OCI-LY7 (cell line): ENCODE results near the gene PDE5A. TPM values are rescaled to one million over a fixed set of nuclear protein-coding genes. Genes with fewer than 3 reads are reported as not detected.

Experiments used
- BruUV-seq: library from RNA; stranded (reverse); fragments of 400-500 nt; replicated peaks from 2 replicates; lab custom pipeline; 2021; lab: Mats Ljungman, UMichigan
- CTCF ChIA-PET: fragments of 300-600 bp; sonication (Branson Sonifier 250); formaldehyde crosslinking; loops from one replicate; lab custom pipeline; 2022; ENCODE audit warnings: antibody characterized with exemption; ENCODE audit not compliant: unreplicated experiment; lab: Charles Lee
- POLR2A ChIA-PET: fragments of 300-600 bp; sonication (Branson Sonifier 250); formaldehyde crosslinking; loops from one replicate; lab custom pipeline; 2022; ENCODE audit warnings: antibody characterized with exemption; lab: Charles Lee
- DNase-seq: peaks from one replicate; pipeline ENCODE4 v3.0.0-alpha.2; 2015; ENCODE audit warnings: low spot score
- H2AFZ ChIP-seq: fragments of 200-600 bp; sonication (generic), shearing (Covaris generic); 2 replicates; pipeline ENCODE4 v1.6.1; 2014; ENCODE audit warnings: mild to moderate bottlenecking, antibody characterized with exemption, low read length, moderate library complexity
- H3K27ac ChIP-seq: fragments of 200-600 bp; sonication (generic); 2 replicates; pipeline ENCODE4 v1.5.1; 2014; ENCODE audit warnings: mixed run types, low read depth, mild to moderate bottlenecking, moderate library complexity, low read length, inconsistent platforms; ENCODE audit not compliant: poor library complexity, severe bottlenecking
- H3K36me3 ChIP-seq: fragments of 200-600 bp; sonication (generic); 2 replicates; pipeline ENCODE4 v1.6.1; 2014; ENCODE audit warnings: mild to moderate bottlenecking, antibody characterized with exemption, low read length, moderate library complexity, mixed read lengths; ENCODE audit not compliant: insufficient read depth
- H3K4me1 ChIP-seq: fragments of 200-600 bp; sonication (generic); 2 replicates; pipeline ENCODE4 v1.5.1; 2014; ENCODE audit warnings: mild to moderate bottlenecking, low read length; ENCODE audit not compliant: insufficient read depth, poor library complexity, severe bottlenecking
- H3K4me2 ChIP-seq: fragments of 200-600 bp; sonication (generic); 2 replicates; pipeline ENCODE4 v1.6.1; 2014; ENCODE audit warnings: mild to moderate bottlenecking, low read length
- H3K4me3 ChIP-seq: fragments of 200-600 bp; sonication (generic); 2 replicates; pipeline ENCODE4 v1.5.1; 2014; ENCODE audit warnings: mild to moderate bottlenecking, low read depth, low read length; ENCODE audit not compliant: poor library complexity, severe bottlenecking
- H3K79me2 ChIP-seq: fragments of 200-600 bp; sonication (generic); 2 replicates; pipeline ENCODE4 v1.6.1; 2016; ENCODE audit warnings: low read depth, mild to moderate bottlenecking, low read length, moderate library complexity, mixed read lengths; ENCODE audit not compliant: insufficient read depth
- H3K9me2 ChIP-seq: fragments of 200-600 bp; sonication (generic); 2 replicates; pipeline ENCODE4 v1.6.1; 2016; ENCODE audit warnings: mild to moderate bottlenecking, low read length, mixed read lengths; ENCODE audit not compliant: insufficient read depth
- H3K9me3 ChIP-seq: fragments of 200-600 bp; sonication (generic); 2 replicates; pipeline ENCODE4 v1.6.1; 2014; ENCODE audit warnings: mild to moderate bottlenecking, mixed run types, low read length, mixed read lengths
- H4K20me1 ChIP-seq: fragments of 200-600 bp; sonication (generic); 2 replicates; pipeline ENCODE4 v1.6.1; 2014; ENCODE audit warnings: mild to moderate bottlenecking, antibody characterized with exemption, low read length, moderate library complexity, mixed read lengths; ENCODE audit not compliant: insufficient read depth
- CTCF ChIP-seq: fragments of 200-600 bp; sonication (generic); conservative IDR thresholded peaks from 2 replicates; pipeline ENCODE4 v1.5.1; 2014; ENCODE audit warnings: mild to moderate bottlenecking, antibody characterized with exemption, low read length, moderate library complexity, mixed read lengths
- EZH2phosphoT487 ChIP-seq: fragments of 200-600 bp; sonication (generic); IDR thresholded peaks from 2 replicates; pipeline ENCODE4 v1.6.1; 2018; ENCODE audit warnings: low read depth, borderline replicate concordance, mild to moderate bottlenecking, mixed run types, antibody characterized with exemption, low read length, moderate library complexity, mixed read lengths
- intact Hi-C: fragments of 100-400 bp; cut with micrococcal nuclease; formaldehyde crosslinking; loops from one replicate; pipeline ENCODE4 v1.10.0; 2022; ENCODE audit not compliant: unreplicated experiment
- total RNA-seq, 2 experiments: library from RNA; depleted of rRNA in 1 of 2; stranded (reverse); fragments of >200 nt in 1 of 2; shearing (Covaris generic) in 1 of 2; gene quantifications; 2 replicates each; pipeline ENCODE4 v1.2.3, GENCODE V29; 2014 to 2022

The PDE5A gene
- total RNA-seq, 2 experiments from 2014 or later, result 0.22 to 1.4 TPM

DNA sequence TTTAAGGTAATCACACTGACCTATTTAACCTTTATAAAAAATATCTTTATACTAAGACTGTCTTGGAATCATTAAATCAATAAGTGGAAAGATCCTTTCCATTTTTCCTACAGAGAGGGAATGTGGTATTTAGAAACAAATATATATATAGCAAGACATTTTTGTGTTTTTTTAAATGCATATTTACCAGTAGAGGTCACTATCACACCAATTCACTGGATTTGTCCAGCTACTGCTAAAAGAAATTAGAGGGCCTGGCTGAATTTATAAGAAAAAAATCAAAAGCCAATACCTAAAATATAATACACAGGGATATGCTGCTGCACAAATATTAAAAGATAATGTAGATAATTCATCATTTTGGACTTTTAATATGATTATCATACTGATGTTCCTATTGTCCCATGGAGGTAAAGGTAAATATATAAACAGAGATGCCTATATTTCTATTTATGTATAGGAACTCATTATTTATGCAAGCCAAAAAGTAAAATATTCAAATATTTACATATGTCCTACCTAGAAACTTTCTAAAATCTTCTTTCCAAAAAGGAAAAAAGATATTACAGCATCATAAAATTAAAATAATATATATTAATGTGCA lies 69.5 kb downstream of the PDE5A start:
- POLR2A ChIA-PET, result interaction anchor here (0.6 to 1.0 kb wide), 3 partner anchors 9 to 26 kb away, joined by 3 to 4 read pairs (median 4); no protein-coding TSS in a partner anchor
- no TSS peak for BruUV-seq
- no peak overlapping the region for H3K27ac ChIP-seq
- no peaks in the 10 kb centered on the region for H4K20me1 ChIP-seq
- no peak overlapping the region for H2AFZ ChIP-seq
- TF ChIP-seq EZH2phosphoT487, result no peak
- TF ChIP-seq CTCF, result peak; percentile 81
- no peaks in the 10 kb centered on the region for H3K36me3 ChIP-seq
- H3K79me2 ChIP-seq, result no peaks in the 10 kb centered on the region
- H3K4me3 ChIP-seq, result no peak overlapping the region
- no peaks in the 10 kb centered on the region for H3K4me1 ChIP-seq
- intact Hi-C loops, result loop anchor here (2.0 kb wide), 1 partner anchor 68 kb away; no protein-coding TSS in a partner anchor
- H3K9me3 ChIP-seq, result peaks cover 6% of the 10 kb centered on the region; the same call in 1 of the 2 replicates
- no peaks in the 10 kb centered on the region for H3K9me2 ChIP-seq
- peak; percentile 41 for DNase-seq
- CTCF ChIA-PET, result no interaction called here
- no peak overlapping the region for H3K4me2 ChIP-seq

GRCh38 chr4:119550857-119551532 lies 77.6 kb downstream of the PDE5A start:
- Histone ChIP-seq H3K9me2 (no peaks in the 10 kb centered on the region), H4K20me1 (no peaks in the 10 kb centered on the region), H3K36me3 (no peaks in the 10 kb centered on the region), H3K9me3 (no peaks in the 10 kb centered on the region), H3K4me1 (no peaks in the 10 kb centered on the region), H3K79me2 (no peaks in the 10 kb centered on the region), H3K27ac (no peak overlapping the region), H2AFZ (no peak overlapping the region), H3K4me2 (no peak overlapping the region), H3K4me3 (no peak overlapping the region)
- POLR2A ChIA-PET, result interaction anchor here (1.1 kb wide), 1 partner anchor 288 kb away, joined by 3 read pairs; no protein-coding TSS in a partner anchor
- no peak for TF ChIP-seq CTCF
- TF ChIP-seq EZH2phosphoT487, result no peak
- DNase-seq, result no peak
- intact Hi-C loops, result no loop called here
- no TSS peak for BruUV-seq
- CTCF ChIA-PET, result no interaction called here

DNA sequence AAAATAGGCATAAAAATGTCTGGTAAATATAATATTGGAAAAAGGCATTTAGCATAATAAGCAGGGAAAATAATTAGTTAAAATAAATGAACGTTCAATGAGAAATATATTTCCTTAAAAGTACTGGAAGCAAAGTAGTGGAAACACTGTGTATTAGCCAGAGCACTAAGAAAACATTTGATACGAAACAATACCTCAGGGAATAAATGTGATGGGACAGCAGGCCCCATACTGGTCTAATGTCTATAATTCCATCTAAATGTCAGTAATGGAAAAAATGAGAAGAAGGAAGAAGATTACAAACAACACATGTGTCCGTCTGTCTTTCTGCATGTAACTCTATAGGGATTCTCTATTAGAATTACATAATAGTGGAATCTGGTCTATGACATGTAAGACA lies 79.0 kb downstream of the PDE5A start:
- TF ChIP-seq EZH2phosphoT487, result no peak
- TF ChIP-seq CTCF, result no peak
- intact Hi-C loops, result loop anchor here (5.0 kb wide), 1 partner anchor 73 kb away; no protein-coding TSS in a partner anchor
- H3K9me2 ChIP-seq, result no peaks in the 10 kb centered on the region
- no peak for DNase-seq
- no peak overlapping the region for H2AFZ ChIP-seq
- no peaks in the 10 kb centered on the region for H3K4me1 ChIP-seq
- POLR2A ChIA-PET, result no interaction called here
- no peaks in the 10 kb centered on the region for H4K20me1 ChIP-seq
- CTCF ChIA-PET, result no interaction called here
- no peaks in the 10 kb centered on the region for H3K36me3 ChIP-seq
- H3K4me2 ChIP-seq, result no peak overlapping the region
- H3K4me3 ChIP-seq, result no peak overlapping the region
- H3K79me2 ChIP-seq, result no peaks in the 10 kb centered on the region
- H3K9me3 ChIP-seq, result no peaks in the 10 kb centered on the region
- no TSS peak for BruUV-seq
- H3K27ac ChIP-seq, result no peak overlapping the region
